ENCODE measurements around the gene PTPRQ. TPM values are rescaled to one million over a fixed set of nuclear protein-coding genes. Genes with fewer than 3 reads are reported as not detected.
A peak's percentile ranks its signal among the peaks of the same experiment; 100 is the strongest.

Gene PTPRQ
- total RNA-seq, 1 donor from 2014 or later: 0.25 TPM

- no peak for TF ChIP-seq POLR2AphosphoS5 (IDR thresholded peaks at IDR 0.05; ENCODE audit: insufficient read depth in 1 of 2, low read depth in 1 of 2)
- TF ChIP-seq CTCF (IDR thresholded peaks at IDR 0.05): peak in 1 of 3 experiments; percentile 20
- TF ChIP-seq POLR2A (IDR thresholded peaks at IDR 0.05): no peak
- intact Hi-C loops (cut with DNase I): no loop called here
- Histone ChIP-seq H3K27me3 (no peaks in the 10 kb centered on the region), H3K36me3 (no peaks in the 10 kb centered on the region), H3K4me1 (no peaks in the 10 kb centered on the region), H3K4me3 (no peak overlapping the region), H3K27ac (no peak overlapping the region), H3K9me3 (no peaks in the 10 kb centered on the region)
- no peak for DNase-seq (ENCODE audit: extremely low spot score in 2 of 2)
Observed at GRCh38 chr12:80598004-80598606, 154.1 kb downstream of the PTPRQ start.

- DNase-seq (ENCODE audit: extremely low spot score in 2 of 2): no peak
Observed at GRCh38 chr12:80602455-80602854, 158.4 kb downstream of the PTPRQ start.

GRCh38 chr12:80607361-80608135 is 163.5 kb downstream of the PTPRQ start:
- intact Hi-C loops (cut with DNase I): no loop called here
- no peak for TF ChIP-seq POLR2A (IDR thresholded peaks at IDR 0.05)
- TF ChIP-seq POLR2AphosphoS5 (IDR thresholded peaks at IDR 0.05; ENCODE audit: insufficient read depth in 1 of 2, low read depth in 1 of 2): no peak
- no peak for TF ChIP-seq CTCF (IDR thresholded peaks at IDR 0.05)
- Histone ChIP-seq H3K4me3 (no peak overlapping the region), H3K36me3 (no peaks in the 10 kb centered on the region), H3K9me3 (no peaks in the 10 kb centered on the region), H3K27ac (no peak overlapping the region), H3K27me3 (no peaks in the 10 kb centered on the region), H3K4me1 (no peaks in the 10 kb centered on the region)
- DNase-seq (ENCODE audit: extremely low spot score in 2 of 2): no peak

More at GRCh38 chr12:80602455-80602854, 158.4 kb downstream of the PTPRQ start:
- intact Hi-C loops (cut with DNase I): no loop called here
- H3K4me3 ChIP-seq: no peak overlapping the region
- H3K4me1 ChIP-seq: no peaks in the 10 kb centered on the region
- H3K27me3 ChIP-seq: no peaks in the 10 kb centered on the region
- TF ChIP-seq CTCF (IDR thresholded peaks at IDR 0.05): no peak
- TF ChIP-seq POLR2AphosphoS5 (IDR thresholded peaks at IDR 0.05; ENCODE audit: insufficient read depth in 1 of 2, low read depth in 1 of 2): no peak
- TF ChIP-seq POLR2A (IDR thresholded peaks at IDR 0.05): no peak
- no peak overlapping the region for H3K27ac ChIP-seq
- H3K9me3 ChIP-seq: no peaks in the 10 kb centered on the region
- H3K36me3 ChIP-seq: no peaks in the 10 kb centered on the region

GRCh38 chr12:80617733-80618132 is 173.7 kb downstream of the PTPRQ start:
- H3K27me3 ChIP-seq: no peaks in the 10 kb centered on the region
- intact Hi-C loops (cut with DNase I): no loop called here
- H3K4me3 ChIP-seq: no peak overlapping the region
- no peaks in the 10 kb centered on the region for H3K9me3 ChIP-seq
- DNase-seq (ENCODE audit: extremely low spot score in 2 of 2): no peak
- no peaks in the 10 kb centered on the region for H3K4me1 ChIP-seq
- H3K36me3 ChIP-seq: no peaks in the 10 kb centered on the region
- H3K27ac ChIP-seq: no peak overlapping the region
- TF ChIP-seq POLR2A (IDR thresholded peaks at IDR 0.05) (no peak), CTCF (IDR thresholded peaks at IDR 0.05) (no peak), POLR2AphosphoS5 (IDR thresholded peaks at IDR 0.05; ENCODE audit: insufficient read depth in 1 of 2, low read depth in 1 of 2) (no peak)

- no peaks in the 10 kb centered on the region for H3K36me3 ChIP-seq
- H3K4me1 ChIP-seq: no peaks in the 10 kb centered on the region
- H3K27me3 ChIP-seq: no peaks in the 10 kb centered on the region
- H3K9me3 ChIP-seq: no peaks in the 10 kb centered on the region
- H3K4me3 ChIP-seq: no peak overlapping the region
- no peak for TF ChIP-seq POLR2AphosphoS5 (IDR thresholded peaks at IDR 0.05; ENCODE audit: insufficient read depth in 1 of 2, low read depth in 1 of 2)
- TF ChIP-seq POLR2A (IDR thresholded peaks at IDR 0.05): no peak
- TF ChIP-seq CTCF (IDR thresholded peaks at IDR 0.05): no peak
- no peak for DNase-seq (ENCODE audit: extremely low spot score in 2 of 2)
- no peak overlapping the region for H3K27ac ChIP-seq
- intact Hi-C loops (cut with DNase I): no loop called here
Observed at GRCh38 chr12:80620281-80620680, 176.2 kb downstream of the PTPRQ start.

All from vagina (tissue), 2 donors.